Hematopoietic multipotent progenitor cell treated with erythropoietin and hydrocortisone succinate and interleukin-3 and kit ligand, for 15 days (in vitro differentiated cells): ENCODE measurements around the gene SPRED2.
A peak's percentile ranks its signal among the peaks of the same experiment; 100 is the strongest.

Experiments
- DNase-seq: peaks from one replicate; pipeline ENCODE4 v3.0.0-alpha.2; 2015; ENCODE audit warnings: low spot score

The SPRED2 gene

DNA sequence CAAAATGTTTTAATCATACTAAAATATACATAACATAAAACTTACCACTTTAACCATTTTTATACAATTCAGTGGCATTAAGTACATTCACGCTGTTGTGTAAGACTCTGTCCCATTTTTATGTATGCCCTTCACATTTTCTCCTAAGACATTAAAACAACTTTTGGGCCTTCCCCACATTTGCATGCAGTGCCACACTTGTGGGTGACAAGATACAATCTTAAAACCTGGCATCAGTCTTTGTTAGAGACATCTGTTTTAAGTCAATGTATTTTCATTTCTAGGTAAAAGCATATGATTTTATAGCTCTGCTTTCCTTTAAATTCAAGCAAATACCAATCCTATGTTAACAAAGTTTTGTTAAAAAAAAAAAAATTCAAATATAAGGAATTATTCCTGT lies 17.3 kb downstream of the SPRED2 start:
- DNase-seq = no peak

DNA sequence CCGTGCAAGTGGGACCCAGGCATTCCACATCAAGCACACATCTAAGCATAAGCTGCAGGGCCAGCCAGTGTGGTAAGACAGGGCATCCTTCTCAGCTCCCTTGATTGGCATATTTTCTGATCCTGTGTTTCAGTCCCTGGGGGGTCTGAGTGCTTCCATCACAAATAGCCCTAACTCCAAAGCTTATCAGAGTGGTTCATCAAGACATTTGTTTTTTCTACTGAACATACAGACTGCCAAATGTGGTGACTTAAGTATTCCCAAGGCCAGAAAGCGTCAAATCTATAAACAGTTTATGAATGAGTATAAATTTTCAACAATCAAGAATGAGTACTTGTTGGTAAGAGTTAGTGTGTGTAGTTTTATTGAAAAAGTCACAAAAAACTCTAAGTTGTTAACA lies 18.8 kb downstream of the SPRED2 start:
- no peak for DNase-seq

DNA sequence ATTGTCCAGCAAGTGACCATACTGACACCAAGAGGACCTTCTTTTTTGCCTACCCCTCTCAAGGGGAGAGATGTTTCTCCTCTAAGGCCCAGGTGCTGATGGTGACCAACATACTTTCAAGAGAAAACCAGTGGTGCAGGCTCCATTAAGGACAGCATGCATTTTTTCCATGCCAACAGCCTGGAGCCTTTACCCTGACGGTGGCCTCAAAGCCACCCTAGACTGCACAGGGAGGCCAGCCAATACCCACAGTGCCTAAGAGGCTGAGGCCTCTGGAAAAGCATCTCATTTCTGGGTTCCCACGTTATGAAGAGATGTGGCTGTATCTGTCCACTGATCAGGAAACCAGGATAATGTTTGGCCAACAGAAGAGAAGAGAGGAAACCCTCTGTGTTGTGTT lies 19.3 kb downstream of the SPRED2 start:
- DNase-seq = no peak

DNA sequence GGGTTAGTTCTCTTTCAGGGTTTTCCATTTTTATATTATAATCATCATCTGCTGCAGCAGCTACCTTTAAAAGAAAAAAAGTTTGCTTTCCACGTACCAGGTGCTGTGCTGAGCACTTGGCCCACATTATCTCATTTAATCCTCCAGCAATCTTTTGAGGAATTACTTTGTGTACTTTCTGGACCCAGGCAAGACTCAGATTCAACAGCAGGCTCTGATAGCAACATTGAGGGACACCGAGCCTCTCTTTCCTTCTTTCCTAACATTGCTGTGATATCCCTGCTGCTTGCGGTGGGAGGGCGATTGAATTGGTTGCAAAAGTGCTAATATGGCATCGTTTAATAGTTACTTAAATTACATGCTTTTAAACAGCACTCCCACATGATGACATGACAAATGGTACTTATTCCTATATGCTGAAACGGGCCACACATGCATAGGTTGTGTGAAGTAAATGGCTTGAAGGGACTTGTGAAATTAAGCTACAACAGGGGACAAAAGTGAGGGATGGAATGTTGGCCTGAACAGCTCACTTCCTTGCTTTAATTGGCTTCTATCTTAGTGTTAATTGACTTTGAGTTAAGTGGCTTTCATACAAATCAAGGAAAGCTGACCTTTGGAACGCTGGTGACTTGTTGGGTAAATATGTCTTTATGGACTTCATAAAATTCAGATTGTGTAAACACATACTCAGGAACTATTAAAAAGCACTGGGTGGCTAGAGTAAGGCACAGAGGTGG lies 21.2 kb downstream of the SPRED2 start:
- DNase-seq = no peak

DNA sequence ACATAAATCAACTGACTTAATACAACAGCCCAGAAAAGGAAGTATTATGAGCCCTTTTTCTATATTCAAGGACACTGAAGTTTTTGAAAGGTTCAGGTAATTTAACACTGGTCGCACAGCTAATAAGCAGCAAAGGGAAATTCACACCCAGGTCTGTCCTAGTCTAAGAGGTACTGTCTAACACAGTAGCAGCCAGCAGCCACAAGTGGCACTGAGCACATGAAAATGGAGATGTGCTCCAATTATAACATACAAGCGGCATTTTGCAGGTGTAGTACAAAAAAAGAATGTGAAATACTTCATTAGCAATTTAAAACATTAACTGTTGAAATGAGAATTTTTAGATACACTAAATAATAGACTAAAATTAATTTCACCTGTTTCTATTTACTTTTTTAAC lies 23.4 kb downstream of the SPRED2 start:
- DNase-seq = no peak

DNA sequence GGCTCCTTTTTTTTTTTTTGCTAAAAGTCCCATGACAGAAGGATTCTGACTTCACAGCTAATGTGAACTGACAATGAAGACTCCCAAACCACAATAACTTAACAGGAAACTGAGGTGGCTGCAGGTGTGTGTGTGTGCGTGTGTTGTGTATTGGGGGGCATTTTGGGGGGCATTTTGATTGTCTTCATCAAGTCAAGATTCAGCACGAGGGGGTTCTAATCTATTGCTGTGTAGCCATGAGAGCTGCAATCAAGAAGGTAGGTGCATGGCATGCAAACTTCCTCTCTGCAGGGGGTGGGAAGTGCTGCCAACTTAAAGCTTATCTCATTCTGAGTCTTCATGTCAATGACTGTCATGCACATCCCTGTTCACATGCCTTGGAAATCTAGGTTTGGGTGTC lies 25.2 kb downstream of the SPRED2 start:
- no peak for DNase-seq

DNA sequence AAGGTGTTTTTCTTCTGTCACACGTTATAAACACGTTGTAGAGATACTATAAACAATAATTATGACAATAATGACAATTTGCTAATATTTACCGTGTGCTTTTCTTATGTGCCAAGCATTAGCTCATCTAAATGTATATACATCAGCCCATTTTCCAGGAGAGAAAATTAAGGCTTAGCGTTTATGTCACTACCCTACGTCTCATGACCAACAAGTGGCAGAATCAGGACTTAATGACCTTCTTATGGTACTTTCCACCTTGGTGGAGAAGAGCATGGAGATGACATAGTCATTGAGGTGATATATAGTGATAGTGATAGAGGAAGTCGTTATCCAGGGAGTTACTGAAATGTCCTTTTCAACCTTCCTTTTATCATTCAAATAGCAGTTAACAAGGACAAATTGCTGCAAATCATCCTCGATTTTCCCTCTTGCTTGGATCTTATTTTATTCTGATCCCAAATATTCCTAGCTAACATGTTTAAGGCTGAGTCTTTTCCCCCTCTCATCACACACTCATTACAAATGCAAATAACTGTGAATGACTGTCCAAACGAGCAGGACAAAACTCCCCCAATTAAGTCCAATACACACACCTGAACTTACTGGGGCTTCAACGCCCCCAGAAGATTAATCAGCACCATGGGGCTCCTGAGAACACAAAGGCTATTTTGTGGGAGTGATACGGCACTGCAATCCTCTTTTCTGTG lies 27.3 kb downstream of the SPRED2 start:
- DNase-seq = no peak

- no peak for DNase-seq
These were observed 28.9 kb downstream of the SPRED2 start for GRCh38 chr2:65403529-65403915.

GRCh38 chr2:65402780-65403528 lies 29.4 kb downstream of the SPRED2 start:
- DNase-seq = no peak

DNA sequence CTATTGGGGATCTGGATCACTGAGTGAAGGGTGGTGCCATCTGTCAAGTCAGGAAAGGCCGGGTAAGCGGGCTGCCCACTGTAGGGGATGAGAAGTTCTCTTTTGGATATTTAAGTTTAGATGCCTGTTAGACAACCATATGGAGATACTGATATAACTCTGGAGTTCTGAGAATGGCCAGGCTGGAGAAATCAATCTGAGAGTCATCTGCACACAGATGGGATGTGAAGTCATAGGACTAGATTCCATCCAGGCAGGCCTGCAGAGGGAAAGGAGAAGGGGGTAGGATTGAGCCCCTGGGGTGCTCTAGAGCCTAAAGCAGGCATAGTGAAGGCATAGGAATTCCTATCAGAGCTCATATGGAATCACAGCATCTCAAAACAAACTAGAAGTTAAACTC lies 30.1 kb downstream of the SPRED2 start:
- no peak for DNase-seq

GRCh38 chr2:65397122-65397521 lies 35.3 kb downstream of the SPRED2 start:
- DNase-seq = no peak

DNA sequence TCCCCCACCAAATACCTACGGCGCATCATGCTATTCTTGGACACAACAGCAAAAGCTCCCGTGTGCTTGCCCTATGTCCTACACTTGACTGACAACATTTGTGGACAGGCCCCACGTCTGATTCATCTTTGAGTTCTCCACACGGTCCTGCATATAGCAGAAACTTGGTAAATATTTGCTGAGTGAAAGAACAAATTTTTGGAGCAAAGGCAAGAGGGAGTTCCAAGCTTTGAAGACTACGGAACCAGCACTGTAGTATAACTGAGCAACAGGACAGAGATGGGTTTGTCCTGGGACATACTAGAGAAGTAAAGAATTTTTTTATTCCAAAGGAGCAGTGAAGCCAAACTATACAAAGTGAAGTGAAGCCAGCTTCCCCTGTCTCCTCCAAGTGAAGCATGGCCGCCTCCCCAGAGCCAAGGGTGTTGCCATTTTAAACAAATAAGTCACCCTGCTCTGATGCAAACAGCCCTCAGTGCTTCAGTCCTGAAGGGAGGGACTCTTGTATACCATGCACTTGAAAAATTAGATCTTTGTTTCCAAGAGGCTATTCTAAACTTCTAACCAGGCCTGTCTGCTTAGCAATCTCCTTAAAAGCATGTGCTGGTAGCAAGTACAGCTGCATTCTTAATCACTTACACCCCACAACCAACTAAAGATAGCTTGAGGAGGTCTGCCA lies 35.9 kb downstream of the SPRED2 start:
- no peak for DNase-seq

GRCh38 chr2:65395621-65396347 lies 36.6 kb downstream of the SPRED2 start:
- DNase-seq = no peak

DNA sequence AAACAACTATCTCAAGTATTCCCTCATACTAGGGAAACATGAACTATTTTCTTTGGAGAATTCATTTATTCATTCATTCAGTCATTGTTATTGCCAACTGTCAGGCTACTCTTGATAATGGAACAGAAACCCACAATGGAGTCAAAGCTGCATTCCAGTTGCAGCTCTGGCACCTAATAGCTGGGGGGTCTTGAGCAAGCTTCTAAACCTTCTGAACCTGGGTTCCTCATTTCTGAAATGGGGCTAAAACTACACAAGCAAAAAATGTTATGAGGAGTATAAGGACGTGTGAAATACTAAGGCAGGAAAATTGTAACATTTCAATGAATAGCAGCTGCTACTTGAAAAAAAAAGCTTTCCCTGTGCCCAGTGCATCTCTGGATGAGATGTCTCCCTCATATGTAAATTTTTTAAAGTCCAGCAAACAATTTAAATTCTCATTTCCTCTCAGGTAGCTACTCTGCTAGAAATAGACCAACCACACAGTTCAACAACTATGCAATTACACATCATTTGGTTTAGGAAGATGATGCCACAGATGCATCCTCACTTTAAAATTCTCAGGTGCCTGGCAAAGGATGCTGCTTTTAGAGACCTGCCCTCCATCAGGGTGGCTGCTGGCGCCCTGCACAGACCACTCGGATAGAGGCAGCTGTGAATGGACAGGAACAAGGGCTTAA lies 38.5 kb downstream of the SPRED2 start:
- no peak for DNase-seq

DNA sequence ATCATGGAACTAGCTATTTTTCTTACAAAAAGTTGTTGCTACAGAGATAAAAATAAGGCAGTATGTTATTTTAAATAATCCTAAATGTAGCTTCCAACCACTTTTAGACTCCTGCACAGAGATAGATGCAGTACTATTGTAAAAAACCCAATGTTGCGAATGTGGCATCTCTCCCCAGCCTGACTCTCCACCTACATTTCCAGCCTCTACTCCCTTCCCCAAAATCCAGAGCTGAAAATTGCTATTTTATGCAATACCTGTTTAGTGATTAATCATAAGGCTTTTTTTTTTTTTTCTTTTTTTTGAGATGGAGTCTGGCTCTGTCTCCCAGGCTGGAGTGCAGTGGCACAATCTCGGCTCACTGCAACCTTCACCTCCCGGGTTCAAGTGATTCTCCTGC lies 39.4 kb downstream of the SPRED2 start:
- no peak for DNase-seq

- DNase-seq = no peak
These were observed 39.8 kb downstream of the SPRED2 start for GRCh38 chr2:65392609-65393008.

- no peak for DNase-seq
These were observed 42.3 kb downstream of the SPRED2 start for GRCh38 chr2:65390134-65390533.

DNA sequence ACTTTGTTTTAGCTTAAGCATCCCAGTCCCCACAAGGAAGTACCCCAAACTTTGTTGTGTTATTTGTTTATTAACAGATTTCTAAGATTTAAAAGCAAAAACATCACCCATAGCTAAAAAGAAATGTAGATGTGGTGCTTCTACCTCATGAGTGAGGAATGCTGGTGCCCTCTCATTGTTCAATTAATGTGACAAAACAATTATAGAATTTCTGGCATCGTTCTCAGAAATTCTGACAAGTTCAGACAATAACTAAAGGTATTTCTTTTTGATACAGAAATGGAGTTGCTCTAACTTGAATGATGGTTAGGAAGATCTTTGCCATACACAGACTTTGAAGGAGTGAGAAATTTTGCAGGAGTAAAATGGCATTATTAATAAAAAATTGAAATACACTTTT lies 42.9 kb downstream of the SPRED2 start:
- no peak for DNase-seq

DNA sequence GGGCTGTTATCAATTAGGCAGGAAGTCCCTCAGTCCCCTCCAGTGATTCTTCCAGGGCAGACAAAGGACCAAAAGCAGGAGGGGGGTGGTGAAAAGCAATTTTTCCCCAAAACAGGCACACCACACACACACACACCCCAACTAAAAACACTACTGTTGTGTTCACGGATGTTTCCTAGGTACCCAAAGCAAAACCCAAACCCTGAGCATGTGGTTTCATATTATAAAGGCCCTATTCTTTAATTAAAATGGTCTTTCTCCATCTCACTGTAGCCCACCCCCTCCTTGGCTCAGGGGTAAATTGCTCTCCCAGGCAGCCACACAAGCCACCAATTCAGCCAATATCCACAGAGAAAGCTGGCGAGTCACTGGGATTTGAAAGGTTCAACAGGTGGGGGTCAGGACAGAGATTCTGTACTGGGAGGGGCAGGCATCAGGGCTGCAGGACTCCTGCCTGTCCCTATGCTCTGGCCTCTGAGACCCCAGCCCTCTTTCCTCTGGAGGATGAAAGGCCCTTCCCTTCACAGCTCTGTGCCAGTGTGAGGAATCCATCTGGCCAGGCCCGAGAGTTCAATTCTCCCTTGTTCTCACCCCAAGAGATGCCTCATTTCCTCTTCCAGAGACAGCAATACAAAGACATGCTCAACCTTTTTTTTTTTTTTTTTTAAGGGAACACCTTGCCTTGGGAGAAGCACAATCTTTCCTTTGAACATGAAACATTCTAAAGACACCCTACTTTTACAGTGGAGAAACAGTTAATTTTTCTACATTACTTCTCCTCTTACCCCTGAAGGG lies 43.6 kb downstream of the SPRED2 start:
- DNase-seq = no peak

DNA sequence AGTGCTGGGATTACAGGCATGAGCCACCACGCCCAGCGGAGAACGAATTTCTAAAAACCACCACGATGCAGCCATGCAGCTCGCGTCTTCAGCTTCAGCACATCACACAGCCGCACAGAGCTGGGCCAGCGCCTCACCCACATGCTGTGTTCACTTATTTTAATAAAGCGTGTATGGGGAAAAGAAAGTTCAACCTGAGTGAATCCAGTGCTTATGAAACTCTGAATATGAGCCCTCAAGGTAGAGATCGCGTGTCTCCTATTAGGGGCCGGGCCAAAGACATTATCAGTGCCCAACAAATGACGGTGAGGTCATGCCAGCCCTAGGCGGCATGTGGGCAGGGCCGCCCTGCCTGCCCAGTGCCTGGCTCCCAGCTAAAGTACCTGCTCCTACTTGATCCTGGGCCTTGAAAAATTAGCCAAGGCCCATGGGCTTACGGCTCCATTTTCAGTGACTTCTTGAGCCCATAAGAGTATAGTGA lies 44.3 kb downstream of the SPRED2 start:
- DNase-seq = peak; percentile 79
